HL-60 (cell line): ENCODE results near the gene CNBD2.

Source experiments
- CTCF ChIP-seq: IDR thresholded peaks from one replicate; pipeline ENCODE4 v1.5.1; 2011; ENCODE audit warnings: low read length, control low read depth, inconsistent platforms; ENCODE audit not compliant: insufficient read depth
- POLR2AphosphoS5 ChIP-seq: IDR thresholded peaks from 2 replicates; pipeline ENCODE4 v1.6.1; 2012; ENCODE audit warnings: low read depth
- TF ChIP-seq, protein P1 (sequence below): IDR thresholded peaks from 2 replicates; pipeline ENCODE4 v1.6.1; 2012; ENCODE audit warnings: low read depth; ENCODE audit not compliant: insufficient replicate concordance

GRCh38 chr20:35972462-35972861 lies 4.1 kb downstream of the CNBD2 start:
- TF ChIP-seq CTCF, result no peak
- TF ChIP-seq, protein P1, sequence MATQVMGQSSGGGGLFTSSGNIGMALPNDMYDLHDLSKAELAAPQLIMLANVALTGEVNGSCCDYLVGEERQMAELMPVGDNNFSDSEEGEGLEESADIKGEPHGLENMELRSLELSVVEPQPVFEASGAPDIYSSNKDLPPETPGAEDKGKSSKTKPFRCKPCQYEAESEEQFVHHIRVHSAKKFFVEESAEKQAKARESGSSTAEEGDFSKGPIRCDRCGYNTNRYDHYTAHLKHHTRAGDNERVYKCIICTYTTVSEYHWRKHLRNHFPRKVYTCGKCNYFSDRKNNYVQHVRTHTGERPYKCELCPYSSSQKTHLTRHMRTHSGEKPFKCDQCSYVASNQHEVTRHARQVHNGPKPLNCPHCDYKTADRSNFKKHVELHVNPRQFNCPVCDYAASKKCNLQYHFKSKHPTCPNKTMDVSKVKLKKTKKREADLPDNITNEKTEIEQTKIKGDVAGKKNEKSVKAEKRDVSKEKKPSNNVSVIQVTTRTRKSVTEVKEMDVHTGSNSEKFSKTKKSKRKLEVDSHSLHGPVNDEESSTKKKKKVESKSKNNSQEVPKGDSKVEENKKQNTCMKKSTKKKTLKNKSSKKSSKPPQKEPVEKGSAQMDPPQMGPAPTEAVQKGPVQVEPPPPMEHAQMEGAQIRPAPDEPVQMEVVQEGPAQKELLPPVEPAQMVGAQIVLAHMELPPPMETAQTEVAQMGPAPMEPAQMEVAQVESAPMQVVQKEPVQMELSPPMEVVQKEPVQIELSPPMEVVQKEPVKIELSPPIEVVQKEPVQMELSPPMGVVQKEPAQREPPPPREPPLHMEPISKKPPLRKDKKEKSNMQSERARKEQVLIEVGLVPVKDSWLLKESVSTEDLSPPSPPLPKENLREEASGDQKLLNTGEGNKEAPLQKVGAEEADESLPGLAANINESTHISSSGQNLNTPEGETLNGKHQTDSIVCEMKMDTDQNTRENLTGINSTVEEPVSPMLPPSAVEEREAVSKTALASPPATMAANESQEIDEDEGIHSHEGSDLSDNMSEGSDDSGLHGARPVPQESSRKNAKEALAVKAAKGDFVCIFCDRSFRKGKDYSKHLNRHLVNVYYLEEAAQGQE, result no peak
- TF ChIP-seq POLR2AphosphoS5, result no peak
